GM12878 (cell line): Measurements from ENCODE around the gene C10orf71.

ENCODE experiments used
- NFIC ChIP-seq: IDR thresholded peaks from 2 replicates; pipeline ENCODE4 v1.6.1; 2012; ENCODE audit warnings: low read depth, mild to moderate bottlenecking, inconsistent platforms, low read length, moderate library complexity
- NRF1 ChIP-seq: conservative IDR thresholded peaks from 2 replicates; pipeline ENCODE4 v1.6.1; 2011; ENCODE audit warnings: mild to moderate bottlenecking, low read depth, low read length, improper control_type of control experiment
- POU2F2 ChIP-seq: IDR thresholded peaks from 3 replicates; pipeline ENCODE4 v1.6.1; 2011; ENCODE audit warnings: low read depth, mild to moderate bottlenecking, low read length, borderline replicate concordance
- TF ChIP-seq, protein P1 (sequence below): IDR thresholded peaks from 2 replicates; pipeline ENCODE4 v1.6.1; 2012; ENCODE audit warnings: improper control_type of control experiment, low read depth, low read length; ENCODE audit not compliant: insufficient replicate concordance
- TF ChIP-seq, protein P2 (sequence below): IDR thresholded peaks from 2 replicates; pipeline ENCODE4 v1.6.1; 2012; ENCODE audit warnings: low read length, inconsistent platforms

DNA sequence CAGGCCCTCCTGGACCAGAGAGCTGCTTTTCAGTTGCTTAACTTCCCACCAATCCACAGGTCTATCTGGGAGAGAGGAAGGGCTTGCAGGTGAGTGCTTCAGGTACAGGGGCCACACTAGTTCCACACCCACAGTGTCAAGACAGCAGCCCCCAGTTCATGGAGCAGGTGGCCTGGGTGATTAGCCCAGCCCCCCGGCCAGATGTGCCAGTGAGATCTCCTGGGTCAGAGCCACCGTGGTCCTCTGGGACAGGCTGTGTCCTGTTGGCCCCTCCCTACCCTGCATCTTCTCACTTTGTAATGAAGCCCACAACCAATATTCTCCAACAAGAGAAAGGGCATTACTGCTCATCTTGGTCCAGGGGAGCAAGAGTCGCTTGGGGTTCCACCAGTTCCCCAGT, 66.3 kb downstream of the C10orf71 start:
- TF ChIP-seq, protein P1, sequence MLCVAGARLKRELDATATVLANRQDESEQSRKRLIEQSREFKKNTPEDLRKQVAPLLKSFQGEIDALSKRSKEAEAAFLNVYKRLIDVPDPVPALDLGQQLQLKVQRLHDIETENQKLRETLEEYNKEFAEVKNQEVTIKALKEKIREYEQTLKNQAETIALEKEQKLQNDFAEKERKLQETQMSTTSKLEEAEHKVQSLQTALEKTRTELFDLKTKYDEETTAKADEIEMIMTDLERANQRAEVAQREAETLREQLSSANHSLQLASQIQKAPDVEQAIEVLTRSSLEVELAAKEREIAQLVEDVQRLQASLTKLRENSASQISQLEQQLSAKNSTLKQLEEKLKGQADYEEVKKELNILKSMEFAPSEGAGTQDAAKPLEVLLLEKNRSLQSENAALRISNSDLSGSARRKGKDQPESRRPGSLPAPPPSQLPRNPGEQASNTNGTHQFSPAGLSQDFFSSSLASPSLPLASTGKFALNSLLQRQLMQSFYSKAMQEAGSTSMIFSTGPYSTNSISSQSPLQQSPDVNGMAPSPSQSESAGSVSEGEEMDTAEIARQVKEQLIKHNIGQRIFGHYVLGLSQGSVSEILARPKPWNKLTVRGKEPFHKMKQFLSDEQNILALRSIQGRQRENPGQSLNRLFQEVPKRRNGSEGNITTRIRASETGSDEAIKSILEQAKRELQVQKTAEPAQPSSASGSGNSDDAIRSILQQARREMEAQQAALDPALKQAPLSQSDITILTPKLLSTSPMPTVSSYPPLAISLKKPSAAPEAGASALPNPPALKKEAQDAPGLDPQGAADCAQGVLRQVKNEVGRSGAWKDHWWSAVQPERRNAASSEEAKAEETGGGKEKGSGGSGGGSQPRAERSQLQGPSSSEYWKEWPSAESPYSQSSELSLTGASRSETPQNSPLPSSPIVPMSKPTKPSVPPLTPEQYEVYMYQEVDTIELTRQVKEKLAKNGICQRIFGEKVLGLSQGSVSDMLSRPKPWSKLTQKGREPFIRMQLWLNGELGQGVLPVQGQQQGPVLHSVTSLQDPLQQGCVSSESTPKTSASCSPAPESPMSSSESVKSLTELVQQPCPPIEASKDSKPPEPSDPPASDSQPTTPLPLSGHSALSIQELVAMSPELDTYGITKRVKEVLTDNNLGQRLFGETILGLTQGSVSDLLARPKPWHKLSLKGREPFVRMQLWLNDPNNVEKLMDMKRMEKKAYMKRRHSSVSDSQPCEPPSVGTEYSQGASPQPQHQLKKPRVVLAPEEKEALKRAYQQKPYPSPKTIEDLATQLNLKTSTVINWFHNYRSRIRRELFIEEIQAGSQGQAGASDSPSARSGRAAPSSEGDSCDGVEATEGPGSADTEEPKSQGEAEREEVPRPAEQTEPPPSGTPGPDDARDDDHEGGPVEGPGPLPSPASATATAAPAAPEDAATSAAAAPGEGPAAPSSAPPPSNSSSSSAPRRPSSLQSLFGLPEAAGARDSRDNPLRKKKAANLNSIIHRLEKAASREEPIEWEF, result no peak
- TF ChIP-seq POU2F2 (no peak), NRF1 (no peak), NFIC (no peak)
- TF ChIP-seq, protein P2, sequence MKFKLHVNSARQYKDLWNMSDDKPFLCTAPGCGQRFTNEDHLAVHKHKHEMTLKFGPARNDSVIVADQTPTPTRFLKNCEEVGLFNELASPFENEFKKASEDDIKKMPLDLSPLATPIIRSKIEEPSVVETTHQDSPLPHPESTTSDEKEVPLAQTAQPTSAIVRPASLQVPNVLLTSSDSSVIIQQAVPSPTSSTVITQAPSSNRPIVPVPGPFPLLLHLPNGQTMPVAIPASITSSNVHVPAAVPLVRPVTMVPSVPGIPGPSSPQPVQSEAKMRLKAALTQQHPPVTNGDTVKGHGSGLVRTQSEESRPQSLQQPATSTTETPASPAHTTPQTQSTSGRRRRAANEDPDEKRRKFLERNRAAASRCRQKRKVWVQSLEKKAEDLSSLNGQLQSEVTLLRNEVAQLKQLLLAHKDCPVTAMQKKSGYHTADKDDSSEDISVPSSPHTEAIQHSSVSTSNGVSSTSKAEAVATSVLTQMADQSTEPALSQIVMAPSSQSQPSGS, result no peak
